B cell (primary cell): ENCODE data around the gene INCA1. TPM values are rescaled to one million over a fixed set of nuclear protein-coding genes. Genes with fewer than 3 reads are reported as not detected.

ENCODE experiments used
- ATAC-seq: fragments of 200-7000 bp; cut with Tn5 transposase; one replicate; pipeline ENCODE4 v1.10.0; 2021; ENCODE audit warnings: low read depth, mild to moderate bottlenecking, moderate number of reproducible peaks, moderate library complexity
- CTCF ChIA-PET: fragments of 350-600 bp; sonication (Branson Sonifier 250); formaldehyde crosslinking; loops from one replicate; lab custom pipeline; 2021; ENCODE audit warnings: antibody characterized with exemption, inconsistent platforms; lab: Charles Lee
- POLR2A ChIA-PET: fragments of 350-600 bp; sonication (Branson Sonifier 250); formaldehyde crosslinking; loops from one replicate; lab custom pipeline; 2021; ENCODE audit warnings: antibody characterized with exemption; lab: Charles Lee
- DNase-seq: peaks from one replicate; pipeline ENCODE4 v3.0.0; 2013
- H2AFZ ChIP-seq: 2 replicates; pipeline ENCODE4 v1.6.1; 2012; ENCODE audit warnings: mild to moderate bottlenecking, low read depth, low read length; ENCODE audit not compliant: insufficient read depth, poor library complexity, severe bottlenecking
- H3K27ac ChIP-seq, 2 donors: 1 replicate in 1 of 2; 2 replicates in 1 of 2; pipeline ENCODE4 v1.5.1; 2012 to 2013; ENCODE audit warnings: low read length in 2 of 2, mild to moderate bottlenecking in 2 of 2, moderate library complexity in 1 of 2
- H3K27me3 ChIP-seq, 4 experiments: fragments of 200-600 bp in 1 of 4; sonication (generic) in 1 of 4; replicated peaks in 1 of 4; 1 replicate in 2 of 4; 2 replicates in 2 of 4; pipeline versions ENCODE4 v1.6.1 to v1.7.0; 2013 to 2016; ENCODE audit warnings: low read length in 3 of 4, mild to moderate bottlenecking in 2 of 4, mixed read lengths in 1 of 4, moderate library complexity in 1 of 4; ENCODE audit not compliant: insufficient read depth in 4 of 4, control insufficient read depth in 3 of 4; ENCODE audit errors: control extremely low read depth in 1 of 4
- H3K36me3 ChIP-seq, 2 experiments: replicated peaks in 1 of 2; 1 replicate in 1 of 2; 2 replicates in 1 of 2; pipeline versions ENCODE4 v1.6.1 to v1.7.1; 2013; ENCODE audit warnings: low read length in 1 of 2; ENCODE audit not compliant: insufficient read depth in 2 of 2, control insufficient read depth in 1 of 2; ENCODE audit errors: control extremely low read depth in 1 of 2, extremely low read depth in 1 of 2
- H3K4me1 ChIP-seq, 2 donors: fragments of 200-600 bp in 1 of 2; sonication (generic) in 1 of 2; 1 replicate in 1 of 2; 2 replicates in 1 of 2; pipeline versions ENCODE4 v1.5.1 to v1.6.1; 2013 to 2017; ENCODE audit warnings: low read length in 2 of 2; ENCODE audit not compliant: control insufficient read depth in 2 of 2, insufficient read depth in 2 of 2
- H3K4me2 ChIP-seq: replicated peaks from 2 replicates; pipeline ENCODE3; 2012; ENCODE audit warnings: mild to moderate bottlenecking, low read depth, low read length; ENCODE audit not compliant: poor library complexity, severe bottlenecking
- H3K4me3 ChIP-seq, 5 experiments: fragments of 200-600 bp in 1 of 5; sonication (generic) in 1 of 5; 1 replicate in 3 of 5; 2 replicates in 2 of 5; pipeline versions ENCODE4 v1.5.1 to v1.7.0; 2011 to 2016; ENCODE audit warnings: low read length in 4 of 5, mild to moderate bottlenecking in 4 of 5, low read depth in 2 of 5, control low read depth in 1 of 5, moderate library complexity in 1 of 5; ENCODE audit not compliant: insufficient read depth in 1 of 5; ENCODE audit errors: control extremely low read depth in 1 of 5, extremely low read depth in 1 of 5
- H3K79me2 ChIP-seq: fragments of 200-600 bp; sonication (generic); one replicate; pipeline ENCODE4 v1.6.0; 2016; ENCODE audit warnings: low read length; ENCODE audit not compliant: control insufficient read depth, insufficient read depth
- H3K9ac ChIP-seq: fragments of 200-600 bp; sonication (generic); 2 replicates; pipeline ENCODE4 v1.6.1; 2017; ENCODE audit warnings: mild to moderate bottlenecking, low read length, moderate library complexity
- H3K9me3 ChIP-seq, 3 donors: one replicate each; pipeline versions ENCODE4 v1.6.1 to v1.7.1; 2013; ENCODE audit warnings: low read length in 2 of 3; ENCODE audit not compliant: control insufficient read depth in 2 of 3, insufficient read depth in 1 of 3; ENCODE audit errors: control extremely low read depth in 1 of 3
- H4K20me1 ChIP-seq: 2 replicates; pipeline ENCODE4 v1.6.0; 2012; ENCODE audit warnings: mild to moderate bottlenecking, low read length; ENCODE audit not compliant: insufficient read depth, control insufficient read depth, poor library complexity, severe bottlenecking
- H3K27ac Mint-ChIP-seq: one replicate; pipeline ENCODE4 v1.8.0; 2021; ENCODE audit warnings: mixed read lengths
- H3K27me3 Mint-ChIP-seq: one replicate; pipeline ENCODE4 v1.8.0; 2021; ENCODE audit warnings: mixed read lengths
- H3K4me1 Mint-ChIP-seq: one replicate; pipeline ENCODE4 v1.8.0; 2021; ENCODE audit warnings: mixed read lengths
- H3K4me3 Mint-ChIP-seq: one replicate; pipeline ENCODE4 v1.8.0; 2021; ENCODE audit warnings: mixed read lengths
- H3K9me3 Mint-ChIP-seq: one replicate; pipeline ENCODE4 v1.8.0; 2022; ENCODE audit warnings: mixed read lengths; ENCODE audit not compliant: insufficient read depth
- CTCF ChIP-seq: fragments of 200-600 bp; IDR thresholded peaks from one replicate; pipeline ENCODE4 v1.8.0; 2022; ENCODE audit warnings: antibody characterized with exemption, mild to moderate bottlenecking
- EZH2 ChIP-seq: IDR thresholded peaks from 2 replicates; pipeline ENCODE4 v1.6.1; 2012; ENCODE audit warnings: borderline replicate concordance, low read depth, mild to moderate bottlenecking, moderate library complexity, low read length; ENCODE audit not compliant: insufficient read depth, poor library complexity, severe bottlenecking
- WGBS: methylation state at CpG from one replicate; pipeline ENCODE4 v1.1.5; 2013; ENCODE audit warnings: missing lambda C conversion rate; ENCODE audit not compliant: insufficient coverage; 5-methylcytosine and 5-hydroxymethylcytosine counted together
- intact Hi-C: fragments of 100-400 bp; cut with micrococcal nuclease; formaldehyde crosslinking; loops from one replicate; pipeline ENCODE4 v1.10.0; 2022
- polyA plus RNA-seq: library from polyadenylated mRNA; depleted of rRNA; stranded (reverse); fragments of >200 nt; gene quantifications from 2 replicates; pipeline ENCODE4 v1.2.3, GENCODE V29; 2012
- total RNA-seq, 2 donors: library from RNA; stranded (reverse); fragments of 120-200 nt in 1 of 2; gene quantifications; 1 replicate in 1 of 2; 2 replicates in 1 of 2; pipeline versions ENCODE4 v1.2.3 to v1.2.4, GENCODE V29; 2013 to 2022

The INCA1 gene
- total and polyA plus RNA-seq, 2 donors (not counting 1 experiment from before 2014, with no cell fraction given) = 0.30 to 0.60 TPM

GRCh38 chr17:4944554-4945175, 52.7 kb downstream of the INCA1 start:
- Histone ChIP-seq H3K27ac (peak overlapping the region; percentile 30 to 93), H3K4me3 (peak overlapping the region in 4 of 5 experiments; percentile 16 to 40 (median 24)), H4K20me1 (peaks cover 43% of the 10 kb centered on the region), H3K9me3 (no peaks in the 10 kb centered on the region), H2AFZ (no peak overlapping the region), H3K27me3 (no peaks in the 10 kb centered on the region), H3K4me1 (peaks cover 60 to 66% of the 10 kb centered on the region in 2 donors), H3K9ac (peak overlapping the region; percentile 38), H3K79me2 (peaks cover 72% of the 10 kb centered on the region), H3K36me3 (peaks cover 0 to 44% of the 10 kb centered on the region in 2 experiments), H3K4me2 (peak overlapping the region; percentile 98)
- H3K27me3 Mint-ChIP-seq = no peaks in the 10 kb centered on the region
- ATAC-seq = no peak
- intact Hi-C loops = loop anchor here (5.0 to 10.0 kb wide), 6 partner anchors 73 to 982 kb away; partner anchors contain the start of genes ATP2A3, MED11, PLD2 and ZNF594
- no peaks in the 10 kb centered on the region for H3K9me3 Mint-ChIP-seq
- no peak for TF ChIP-seq EZH2
- DNase-seq = no peak
- peak overlapping the region; percentile 86 for H3K4me3 Mint-ChIP-seq
- peak overlapping the region; percentile 89 for H3K27ac Mint-ChIP-seq
- ChIA-PET CTCF (interaction anchor here (0.7 to 1.3 kb wide), 2 partner anchors 22 to 107 kb away, joined by 3 read pairs; partner anchors contain the start of gene SPAG7), POLR2A (interaction anchor here (1.0 to 2.7 kb wide), 2 partner anchors 23 to 36 kb away, joined by 3 to 9 read pairs; partner anchors contain the start of gene SPAG7)
- peaks cover 66% of the 10 kb centered on the region for H3K4me1 Mint-ChIP-seq
- 0% methylated on average over 1 of the region's 8 CpGs for WGBS

GRCh38 chr17:4944163-4944553, 53.2 kb downstream of the INCA1 start:
- peaks cover 0 to 44% of the 10 kb centered on the region in 2 experiments for H3K36me3 ChIP-seq

More at GRCh38 chr17:4944163-4944553, 53.2 kb downstream of the INCA1 start:
- no peak for ATAC-seq
- Histone ChIP-seq H4K20me1 (peaks cover 43% of the 10 kb centered on the region), H3K9ac (peak overlapping the region; percentile 38), H3K4me1 (peaks cover 62 to 71% of the 10 kb centered on the region in 2 donors), H3K4me3 (peak overlapping the region in 4 of 5 experiments; percentile 2 to 40 (median 18)), H3K4me2 (peak overlapping the region; percentile 98), H3K27me3 (no peaks in the 10 kb centered on the region), H3K79me2 (peaks cover 77% of the 10 kb centered on the region), H3K9me3 (no peaks in the 10 kb centered on the region), H3K27ac (peak overlapping the region; percentile 30 to 93), H2AFZ (no peak overlapping the region)
- ChIA-PET POLR2A (interaction anchor here (2.7 kb wide), 1 partner anchor 23 kb away, joined by 9 read pairs; the partner anchor contains the start of gene SPAG7), CTCF (interaction anchor here (0.7 kb wide), 1 partner anchor 107 kb away, joined by 3 read pairs; no protein-coding TSS in a partner anchor)
- WGBS = 14% methylated on average over 2 of the region's 3 CpGs
- intact Hi-C loops = loop anchor here (5.0 to 10.0 kb wide), 3 partner anchors 137 to 301 kb away; partner anchors contain the start of genes PLD2 and ZNF594
- Mint-ChIP-seq H3K27me3 (no peaks in the 10 kb centered on the region), H3K4me1 (peaks cover 67% of the 10 kb centered on the region), H3K27ac (peak overlapping the region; percentile 89), H3K9me3 (no peaks in the 10 kb centered on the region), H3K4me3 (peak overlapping the region; percentile 86)
- peak; percentile 67 for DNase-seq
- no peak for TF ChIP-seq EZH2
- no peak for TF ChIP-seq CTCF
